Measurements from ENCODE around the gene ABHD2.
"Not testable (repeated sequence)": the region's sequence is repeated elsewhere in the genome, so short reads cannot be mapped to it uniquely, and the experiment has no call there.

Gene ABHD2

GRCh38 chr15:89087830-89088604 is at the start of gene ABHD2:
TSS of gene ABHD2 (plus strand) at chr15:89088456. CDS start at chr15:89116328, 27,872 bp downstream.
- DNase-seq (ENCODE audit: low read depth in 2 of 2, low spot score in 1 of 2) = peak; percentile 89 to 94

DNA sequence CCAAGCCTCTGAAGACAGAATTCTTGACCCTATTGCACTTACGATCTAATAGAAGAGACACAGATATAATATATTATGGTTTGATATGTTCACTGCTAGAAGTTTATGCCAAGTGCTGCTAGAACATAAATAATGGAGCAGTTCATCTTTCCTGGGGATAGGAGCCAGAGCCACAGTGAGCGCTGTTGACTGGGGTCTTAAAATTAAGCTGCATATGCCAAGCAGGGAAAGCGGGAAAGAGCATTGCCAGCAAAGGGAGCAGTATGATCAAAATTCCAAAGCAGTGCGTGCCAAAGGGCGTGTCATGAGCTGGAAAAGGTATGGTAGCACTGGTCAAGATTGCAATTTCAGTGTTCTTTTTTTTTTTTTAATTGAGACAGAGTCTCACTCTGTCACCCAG is 49.1 kb upstream of the ABHD2 start:
- no peak for DNase-seq (ENCODE audit: low read depth in 2 of 2, low spot score in 1 of 2)

GRCh38 chr15:89041507-89041906 is 46.7 kb upstream of the ABHD2 start:
- DNase-seq (ENCODE audit: low read depth in 2 of 2, low spot score in 1 of 2) = no peak

DNA sequence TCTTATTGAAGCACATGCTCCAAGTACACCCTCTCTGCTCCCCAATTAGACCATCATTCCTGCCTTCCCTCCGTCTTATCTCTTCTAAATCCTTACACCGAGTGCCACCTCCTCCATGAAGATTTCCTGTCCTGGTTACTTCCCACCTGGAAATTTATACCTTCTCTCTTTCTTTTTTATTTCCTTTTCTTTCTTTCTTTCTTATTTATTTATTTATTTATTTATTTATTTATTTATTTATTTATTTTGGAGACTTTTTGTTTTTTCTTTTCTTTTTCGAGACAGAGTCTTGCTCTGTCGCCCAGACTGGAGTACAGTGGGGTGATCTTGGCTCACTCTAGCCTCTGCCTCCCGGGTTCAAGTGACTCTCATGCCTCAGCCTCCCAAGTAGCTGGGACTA is 45.9 kb upstream of the ABHD2 start:
- DNase-seq (ENCODE audit: low read depth in 2 of 2, low spot score in 1 of 2) = no peak

GRCh38 chr15:89043031-89044002 is 44.9 kb upstream of the ABHD2 start:
- no peak for DNase-seq (ENCODE audit: low read depth in 2 of 2, low spot score in 1 of 2)

GRCh38 chr15:89049016-89049666 is 39.1 kb upstream of the ABHD2 start:
- not testable (repeated sequence) for DNase-seq (ENCODE audit: low read depth in 2 of 2, low spot score in 1 of 2)

DNA sequence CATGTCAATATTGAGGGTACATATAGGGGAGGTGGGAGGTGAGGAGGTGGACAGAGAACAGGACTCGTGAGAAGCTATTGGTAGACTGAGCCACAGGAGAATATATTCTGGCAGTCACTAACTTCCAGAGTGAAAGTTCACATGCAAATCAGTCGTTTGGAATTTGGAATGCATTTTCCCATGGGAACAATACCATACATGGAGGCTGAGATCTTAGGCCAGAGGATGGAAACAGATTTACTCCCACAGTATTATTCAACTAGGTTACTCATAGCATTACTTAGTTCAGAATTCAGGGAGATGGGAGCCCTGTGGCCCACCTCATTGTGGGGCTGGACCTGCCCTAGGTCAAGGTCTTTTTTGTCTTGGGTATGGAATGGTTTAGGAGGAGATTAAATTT is 36.4 kb upstream of the ABHD2 start:
- no peak for DNase-seq (ENCODE audit: low read depth in 2 of 2, low spot score in 1 of 2)

- no peak for DNase-seq (ENCODE audit: low read depth in 2 of 2, low spot score in 1 of 2)
These were observed 35.8 kb upstream of the ABHD2 start for GRCh38 chr15:89052474-89052873.

- no peak for DNase-seq (ENCODE audit: low read depth in 2 of 2, low spot score in 1 of 2)
These were observed 33.4 kb upstream of the ABHD2 start for GRCh38 chr15:89054873-89055272.

- DNase-seq (ENCODE audit: low read depth in 2 of 2, low spot score in 1 of 2) = peak; percentile 64 to 76
These were observed 30.6 kb upstream of the ABHD2 start for GRCh38 chr15:89057506-89058133.

- no peak for DNase-seq (ENCODE audit: low read depth in 2 of 2, low spot score in 1 of 2)
These were observed 29.9 kb upstream of the ABHD2 start for GRCh38 chr15:89058376-89058775.

DNA sequence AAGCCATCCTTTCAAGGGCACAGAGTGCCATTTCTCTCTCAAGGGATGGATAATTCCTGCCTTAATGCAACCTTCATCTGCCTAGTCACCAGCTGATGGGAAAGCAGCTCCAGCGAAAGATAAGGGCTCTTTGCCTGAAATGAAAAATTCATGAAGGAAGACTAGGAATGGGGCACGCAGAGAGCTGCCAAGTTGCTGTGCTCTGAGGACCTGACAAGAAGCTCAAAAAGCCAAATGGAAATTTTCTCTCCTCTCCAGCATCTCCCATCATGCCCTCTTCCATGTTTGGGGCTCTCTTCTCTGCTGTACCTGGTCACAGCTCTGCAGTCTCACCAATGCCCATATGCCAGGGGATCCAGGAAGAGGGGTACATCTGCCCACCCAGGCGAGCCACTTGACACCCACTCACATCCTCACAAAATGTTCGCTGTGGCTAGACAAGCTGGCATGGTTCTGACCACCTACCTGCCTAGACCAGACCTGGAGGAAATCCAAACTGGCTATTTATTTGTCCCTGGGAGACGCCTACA is 29.3 kb upstream of the ABHD2 start:
- DNase-seq (ENCODE audit: low read depth in 2 of 2, low spot score in 1 of 2) = no peak

- no peak for DNase-seq (ENCODE audit: low read depth in 2 of 2, low spot score in 1 of 2)
These were observed 22.0 kb upstream of the ABHD2 start for GRCh38 chr15:89066280-89066679.

- no peak for DNase-seq (ENCODE audit: low read depth in 2 of 2, low spot score in 1 of 2)
These were observed 20.5 kb upstream of the ABHD2 start for GRCh38 chr15:89067751-89068150.

- no peak for DNase-seq (ENCODE audit: low read depth in 2 of 2, low spot score in 1 of 2)
These were observed 19.9 kb upstream of the ABHD2 start for GRCh38 chr15:89068325-89068784.

DNA sequence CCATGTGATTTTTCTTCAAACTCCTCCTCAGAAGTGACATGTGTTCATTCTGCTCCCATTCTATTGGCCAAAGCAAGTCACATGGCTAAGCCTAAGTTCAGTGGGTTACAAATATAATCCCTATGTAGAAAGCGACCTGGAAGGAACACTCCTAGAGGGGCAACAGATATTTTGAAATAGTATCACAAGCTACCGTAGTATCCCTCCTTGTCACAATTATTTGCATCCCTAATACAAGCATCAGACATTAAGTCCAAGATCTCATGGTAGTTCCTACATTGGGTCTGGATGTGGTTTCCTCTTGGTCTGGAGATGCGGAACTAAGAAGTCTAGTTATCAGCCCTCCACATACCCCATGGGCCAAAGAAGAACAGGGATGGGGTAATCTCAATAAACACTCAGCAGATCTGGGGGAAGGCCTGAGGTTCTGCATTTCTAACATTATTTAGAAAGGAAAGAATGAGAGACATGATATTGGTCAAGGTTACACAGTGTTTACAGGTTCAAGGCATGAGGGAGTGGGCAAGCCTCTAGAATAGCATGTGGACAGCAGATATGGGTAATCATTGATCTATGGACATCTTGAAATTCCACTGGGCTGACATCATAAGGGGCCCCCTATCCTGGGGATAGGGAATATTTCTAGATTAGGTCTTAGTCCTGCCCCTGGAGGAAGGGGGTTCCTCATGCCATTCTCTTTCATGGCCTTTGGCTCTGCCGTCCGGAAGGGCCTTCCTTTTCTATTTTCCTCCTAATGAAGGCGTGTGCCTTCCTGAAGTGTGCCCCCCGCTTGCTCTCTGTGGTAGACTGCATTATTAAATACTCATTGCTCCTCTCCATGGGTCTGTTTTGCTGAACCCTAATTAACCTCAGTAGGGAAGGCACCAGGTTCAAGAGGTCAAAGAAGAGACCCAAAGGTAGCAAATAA is 17.8 kb upstream of the ABHD2 start:
- DNase-seq (ENCODE audit: low read depth in 2 of 2, low spot score in 1 of 2) = no peak

- no peak for DNase-seq (ENCODE audit: low read depth in 2 of 2, low spot score in 1 of 2)
These were observed 16.8 kb upstream of the ABHD2 start for GRCh38 chr15:89071471-89071870.

- no peak for DNase-seq (ENCODE audit: low read depth in 2 of 2, low spot score in 1 of 2)
These were observed 15.9 kb upstream of the ABHD2 start for GRCh38 chr15:89072277-89072869.

GRCh38 chr15:89074402-89075012 is 13.7 kb upstream of the ABHD2 start:
- no peak for DNase-seq (ENCODE audit: low read depth in 2 of 2, low spot score in 1 of 2)
